OCI-LY7 (cell line): Measurements from ENCODE around the gene GPR183. TPM values are rescaled to one million over a fixed set of nuclear protein-coding genes. Genes with fewer than 3 reads are reported as not detected.

Source experiments
- BruUV-seq: library from RNA; stranded (reverse); fragments of 400-500 nt; replicated peaks from 2 replicates; lab custom pipeline; 2021; lab: Mats Ljungman, UMichigan
- CTCF ChIA-PET: fragments of 300-600 bp; sonication (Branson Sonifier 250); formaldehyde crosslinking; loops from one replicate; lab custom pipeline; 2022; ENCODE audit warnings: antibody characterized with exemption; ENCODE audit not compliant: unreplicated experiment; lab: Charles Lee
- POLR2A ChIA-PET: fragments of 300-600 bp; sonication (Branson Sonifier 250); formaldehyde crosslinking; loops from one replicate; lab custom pipeline; 2022; ENCODE audit warnings: antibody characterized with exemption; lab: Charles Lee
- DNase-seq: peaks from one replicate; pipeline ENCODE4 v3.0.0-alpha.2; 2015; ENCODE audit warnings: low spot score
- H2AFZ ChIP-seq: fragments of 200-600 bp; sonication (generic), shearing (Covaris generic); 2 replicates; pipeline ENCODE4 v1.6.1; 2014; ENCODE audit warnings: mild to moderate bottlenecking, antibody characterized with exemption, low read length, moderate library complexity
- H3K27ac ChIP-seq: fragments of 200-600 bp; sonication (generic); 2 replicates; pipeline ENCODE4 v1.5.1; 2014; ENCODE audit warnings: mixed run types, low read depth, mild to moderate bottlenecking, moderate library complexity, low read length, inconsistent platforms; ENCODE audit not compliant: poor library complexity, severe bottlenecking
- H3K36me3 ChIP-seq: fragments of 200-600 bp; sonication (generic); 2 replicates; pipeline ENCODE4 v1.6.1; 2014; ENCODE audit warnings: mild to moderate bottlenecking, antibody characterized with exemption, low read length, moderate library complexity, mixed read lengths; ENCODE audit not compliant: insufficient read depth
- H3K4me1 ChIP-seq: fragments of 200-600 bp; sonication (generic); 2 replicates; pipeline ENCODE4 v1.5.1; 2014; ENCODE audit warnings: mild to moderate bottlenecking, low read length; ENCODE audit not compliant: insufficient read depth, poor library complexity, severe bottlenecking
- H3K4me2 ChIP-seq: fragments of 200-600 bp; sonication (generic); 2 replicates; pipeline ENCODE4 v1.6.1; 2014; ENCODE audit warnings: mild to moderate bottlenecking, low read length
- H3K4me3 ChIP-seq: fragments of 200-600 bp; sonication (generic); 2 replicates; pipeline ENCODE4 v1.5.1; 2014; ENCODE audit warnings: mild to moderate bottlenecking, low read depth, low read length; ENCODE audit not compliant: poor library complexity, severe bottlenecking
- H3K79me2 ChIP-seq: fragments of 200-600 bp; sonication (generic); 2 replicates; pipeline ENCODE4 v1.6.1; 2016; ENCODE audit warnings: low read depth, mild to moderate bottlenecking, low read length, moderate library complexity, mixed read lengths; ENCODE audit not compliant: insufficient read depth
- H3K9me2 ChIP-seq: fragments of 200-600 bp; sonication (generic); 2 replicates; pipeline ENCODE4 v1.6.1; 2016; ENCODE audit warnings: mild to moderate bottlenecking, low read length, mixed read lengths; ENCODE audit not compliant: insufficient read depth
- H3K9me3 ChIP-seq: fragments of 200-600 bp; sonication (generic); 2 replicates; pipeline ENCODE4 v1.6.1; 2014; ENCODE audit warnings: mild to moderate bottlenecking, mixed run types, low read length, mixed read lengths
- H4K20me1 ChIP-seq: fragments of 200-600 bp; sonication (generic); 2 replicates; pipeline ENCODE4 v1.6.1; 2014; ENCODE audit warnings: mild to moderate bottlenecking, antibody characterized with exemption, low read length, moderate library complexity, mixed read lengths; ENCODE audit not compliant: insufficient read depth
- EZH2phosphoT487 ChIP-seq: fragments of 200-600 bp; sonication (generic); IDR thresholded peaks from 2 replicates; pipeline ENCODE4 v1.6.1; 2018; ENCODE audit warnings: low read depth, borderline replicate concordance, mild to moderate bottlenecking, mixed run types, antibody characterized with exemption, low read length, moderate library complexity, mixed read lengths
- intact Hi-C: fragments of 100-400 bp; cut with micrococcal nuclease; formaldehyde crosslinking; loops from one replicate; pipeline ENCODE4 v1.10.0; 2022; ENCODE audit not compliant: unreplicated experiment
- total RNA-seq, 2 experiments: library from RNA; depleted of rRNA in 1 of 2; stranded (reverse); fragments of >200 nt in 1 of 2; shearing (Covaris generic) in 1 of 2; gene quantifications; 2 replicates each; pipeline ENCODE4 v1.2.3, GENCODE V29; 2014 to 2022
- TF ChIP-seq, protein P1 (sequence below): fragments of 200-600 bp; sonication (generic); conservative IDR thresholded peaks from 2 replicates; pipeline ENCODE4 v1.5.1; 2014; ENCODE audit warnings: mild to moderate bottlenecking, antibody characterized with exemption, low read length, moderate library complexity, mixed read lengths

The GPR183 gene
- total RNA-seq, 2 experiments from 2014 or later: not detected

DNA sequence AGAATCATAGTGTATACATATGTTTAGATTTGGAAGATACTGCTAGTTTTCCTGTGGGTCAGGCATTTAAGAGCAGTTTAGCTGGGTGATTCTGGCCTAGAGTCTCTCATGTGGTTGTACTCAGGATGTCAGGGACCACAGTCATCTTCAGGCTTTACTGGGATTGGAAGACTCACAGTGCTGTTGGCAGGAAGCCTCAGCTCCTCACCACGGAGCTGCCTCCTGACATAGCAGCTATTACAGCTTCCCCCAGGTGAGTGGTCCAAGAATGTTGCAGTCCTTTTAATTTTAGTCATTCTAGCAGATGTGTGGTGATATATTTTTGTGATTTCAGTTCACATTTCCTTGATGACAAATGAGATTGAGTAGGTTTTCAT is 32.1 kb downstream of the GPR183 start:
- Histone ChIP-seq H3K4me3 (no peak overlapping the region), H3K9me2 (no peaks in the 10 kb centered on the region), H3K4me2 (no peak overlapping the region), H4K20me1 (peaks cover under 1% of the 10 kb centered on the region; the same call in 1 of the 2 replicates), H3K27ac (no peak overlapping the region), H3K79me2 (no peaks in the 10 kb centered on the region), H3K36me3 (peaks cover 10% of the 10 kb centered on the region), H2AFZ (no peak overlapping the region), H3K4me1 (peaks cover 14% of the 10 kb centered on the region), H3K9me3 (no peaks in the 10 kb centered on the region)
- no peak for DNase-seq
- no peak for TF ChIP-seq EZH2phosphoT487
- TF ChIP-seq, protein P1, sequence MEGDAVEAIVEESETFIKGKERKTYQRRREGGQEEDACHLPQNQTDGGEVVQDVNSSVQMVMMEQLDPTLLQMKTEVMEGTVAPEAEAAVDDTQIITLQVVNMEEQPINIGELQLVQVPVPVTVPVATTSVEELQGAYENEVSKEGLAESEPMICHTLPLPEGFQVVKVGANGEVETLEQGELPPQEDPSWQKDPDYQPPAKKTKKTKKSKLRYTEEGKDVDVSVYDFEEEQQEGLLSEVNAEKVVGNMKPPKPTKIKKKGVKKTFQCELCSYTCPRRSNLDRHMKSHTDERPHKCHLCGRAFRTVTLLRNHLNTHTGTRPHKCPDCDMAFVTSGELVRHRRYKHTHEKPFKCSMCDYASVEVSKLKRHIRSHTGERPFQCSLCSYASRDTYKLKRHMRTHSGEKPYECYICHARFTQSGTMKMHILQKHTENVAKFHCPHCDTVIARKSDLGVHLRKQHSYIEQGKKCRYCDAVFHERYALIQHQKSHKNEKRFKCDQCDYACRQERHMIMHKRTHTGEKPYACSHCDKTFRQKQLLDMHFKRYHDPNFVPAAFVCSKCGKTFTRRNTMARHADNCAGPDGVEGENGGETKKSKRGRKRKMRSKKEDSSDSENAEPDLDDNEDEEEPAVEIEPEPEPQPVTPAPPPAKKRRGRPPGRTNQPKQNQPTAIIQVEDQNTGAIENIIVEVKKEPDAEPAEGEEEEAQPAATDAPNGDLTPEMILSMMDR: no peak
- ChIA-PET POLR2A (interaction anchor here (0.6 to 3.1 kb wide), 3 partner anchors 27 to 273 kb away, joined by 3 to 7 read pairs (median 4); no protein-coding TSS in a partner anchor), CTCF (no interaction called here)
- BruUV-seq: no TSS peak
- intact Hi-C loops: no loop called here

DNA sequence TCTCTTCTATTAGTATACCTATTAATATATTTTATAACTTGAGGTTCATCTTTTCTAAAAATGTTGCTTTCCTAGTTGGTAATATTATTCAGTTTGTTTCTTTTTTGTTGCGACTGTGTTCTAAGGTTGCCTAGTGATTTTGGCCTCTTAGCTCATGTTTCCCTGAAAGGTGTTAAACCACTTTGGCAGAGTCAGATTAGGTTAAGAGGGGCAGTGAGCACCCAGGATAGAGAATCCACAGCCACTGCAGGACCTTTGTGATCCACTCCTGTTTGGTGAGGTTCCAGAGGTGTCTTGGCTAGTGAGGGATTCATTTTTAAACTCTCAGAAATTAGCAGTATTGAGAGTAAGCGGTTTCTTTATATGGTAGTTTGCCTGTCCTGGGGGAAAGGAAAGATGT is 34.1 kb downstream of the GPR183 start:
- TF ChIP-seq, protein P1: no peak
- TF ChIP-seq EZH2phosphoT487: no peak
- POLR2A ChIA-PET: interaction anchor here (3.1 kb wide), 1 partner anchor 29 kb away, joined by 7 read pairs; no protein-coding TSS in a partner anchor
- no TSS peak for BruUV-seq
- intact Hi-C loops: no loop called here
- no peaks in the 10 kb centered on the region for H3K9me3 ChIP-seq
- no peak overlapping the region for H2AFZ ChIP-seq
- no peak overlapping the region for H3K4me3 ChIP-seq
- no peak overlapping the region for H3K27ac ChIP-seq
- CTCF ChIA-PET: no interaction called here
- no peaks in the 10 kb centered on the region for H3K79me2 ChIP-seq
- no peaks in the 10 kb centered on the region for H3K9me2 ChIP-seq
- peaks cover 6% of the 10 kb centered on the region for H3K36me3 ChIP-seq
- no peak overlapping the region for H3K4me2 ChIP-seq
- peaks cover 17% of the 10 kb centered on the region for H3K4me1 ChIP-seq
- peaks cover 5% of the 10 kb centered on the region; the same call in 1 of the 2 replicates for H4K20me1 ChIP-seq
- DNase-seq: no peak

DNA sequence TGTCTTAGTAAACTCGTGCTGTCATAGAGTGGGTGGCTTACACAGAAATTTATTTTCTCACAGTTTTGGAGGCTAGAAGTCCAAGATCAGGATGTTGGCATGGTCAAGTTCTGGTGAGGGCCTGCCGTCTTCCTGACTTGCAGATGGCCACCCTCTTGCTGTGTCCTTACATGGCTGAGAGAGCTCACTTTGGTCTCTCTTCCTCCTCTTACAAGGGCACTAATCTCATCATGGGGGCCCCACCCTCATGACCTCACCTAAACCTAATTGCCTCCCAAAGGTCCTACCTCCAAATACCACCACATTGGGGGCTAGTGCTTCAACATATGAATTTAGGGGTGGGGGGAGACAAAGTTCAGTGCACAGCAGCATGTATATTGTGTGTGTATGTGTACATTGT is 34.7 kb downstream of the GPR183 start:
- BruUV-seq: no TSS peak
- peaks cover 17% of the 10 kb centered on the region for H3K4me1 ChIP-seq
- TF ChIP-seq, protein P1: no peak
- TF ChIP-seq EZH2phosphoT487: no peak

More for the DNA sequence above, 34.7 kb downstream of the GPR183 start:
- CTCF ChIA-PET: no interaction called here
- H3K9me2 ChIP-seq: no peaks in the 10 kb centered on the region
- no peak overlapping the region for H3K27ac ChIP-seq
- H2AFZ ChIP-seq: no peak overlapping the region
- no peaks in the 10 kb centered on the region for H3K9me3 ChIP-seq
- H3K79me2 ChIP-seq: no peaks in the 10 kb centered on the region
- intact Hi-C loops: no loop called here
- no peak overlapping the region for H3K4me2 ChIP-seq
- H3K36me3 ChIP-seq: peaks cover 6% of the 10 kb centered on the region
- POLR2A ChIA-PET: no interaction called here
- no peak overlapping the region for H3K4me3 ChIP-seq
- no peak for DNase-seq
- peaks cover 5% of the 10 kb centered on the region; the same call in 1 of the 2 replicates for H4K20me1 ChIP-seq
